Esophagus squamous epithelium (tissue), 4 donors: Measurements from ENCODE around the gene TRAF3IP1.

ENCODE experiments used
- CTCF ChIP-seq, 6 experiments: fragments of 450-650 bp in 4 of 6; fragments of 200-600 bp in 2 of 6; sonication (generic) in 2 of 6; IDR thresholded peaks; one replicate each; pipeline ENCODE4 v1.5.1; 2016 to 2019; ENCODE audit warnings: antibody characterized with exemption in 6 of 6, mild to moderate bottlenecking in 4 of 6, moderate library complexity in 4 of 6
- POLR2A ChIP-seq, 4 donors: fragments of 450-650 bp; IDR thresholded peaks; one replicate each; pipeline ENCODE4 v1.6.1; 2017; ENCODE audit warnings: antibody characterized with exemption in 4 of 4, mild to moderate bottlenecking in 4 of 4, moderate library complexity in 3 of 4

GRCh38 chr2:238391042-238391689 is 70.8 kb downstream of the TRAF3IP1 start:
- no peak for TF ChIP-seq CTCF (IDR thresholded peaks at IDR 0.05)
- no peak for TF ChIP-seq POLR2A (IDR thresholded peaks at IDR 0.05)
